Tibial nerve (tissue), 4 donors: Measurements from ENCODE around the gene MCM6. TPM values are rescaled to one million over a fixed set of nuclear protein-coding genes. Genes with fewer than 3 reads are reported as not detected.
"Not testable (repeated sequence)": the region's sequence is repeated elsewhere in the genome, so short reads cannot be mapped to it uniquely, and the experiment has no call there.

ENCODE experiments used
- DNase-seq, 2 donors: peaks; one replicate each; pipeline ENCODE4 v3.0.0-alpha.2; 2019; ENCODE audit warnings: low spot score in 2 of 2
- H3K27ac ChIP-seq, 4 donors: fragments of 200-600 bp; sonication (generic) in 3 of 4; one replicate each; pipeline ENCODE4 v1.5.1; 2017 to 2019; ENCODE audit warnings: mild to moderate bottlenecking in 1 of 4
- H3K27me3 ChIP-seq, 2 donors: fragments of 200-600 bp; sonication (generic) in 1 of 2; one replicate each; pipeline versions ENCODE4 v1.5.1 to v1.6.0; 2017 to 2019
- H3K36me3 ChIP-seq, 3 donors: fragments of 200-600 bp; sonication (generic); one replicate each; pipeline ENCODE4 v1.5.1; 2018 to 2019
- H3K4me1 ChIP-seq, 4 donors: fragments of 200-600 bp; sonication (generic) in 3 of 4; one replicate each; pipeline ENCODE4 v1.5.1; 2017 to 2019
- H3K4me3 ChIP-seq, 4 donors: fragments of 200-600 bp; sonication (generic) in 3 of 4; one replicate each; pipeline ENCODE4 v1.5.1; 2017 to 2019; ENCODE audit warnings: mild to moderate bottlenecking in 1 of 4, moderate library complexity in 1 of 4
- H3K9me3 ChIP-seq, 4 donors: fragments of 200-600 bp; sonication (generic) in 3 of 4; one replicate each; pipeline ENCODE4 v1.5.1; 2017 to 2019
- EP300 ChIP-seq, 2 donors: sonication (generic); formaldehyde crosslinking; IDR thresholded peaks; one replicate each; pipeline ENCODE4 v1.6.1; 2017; ENCODE audit warnings: antibody characterized with exemption in 2 of 2, mild to moderate bottlenecking in 1 of 2
- POLR2A ChIP-seq, 2 donors: fragments of 450-650 bp; IDR thresholded peaks; one replicate each; pipeline ENCODE4 v1.6.1; 2017; ENCODE audit warnings: antibody characterized with exemption in 2 of 2, mild to moderate bottlenecking in 2 of 2, moderate library complexity in 2 of 2
- WGBS, 2 donors: methylation state at CpG; one replicate each; pipeline ENCODE4 v1.1.5; 2018; 5-methylcytosine and 5-hydroxymethylcytosine counted together
- total RNA-seq, 4 donors: library from RNA; depleted of rRNA; stranded (reverse); fragments of >200 nt; gene quantifications; one replicate each; pipeline ENCODE4 v1.1.0, GENCODE V29; 2016
- TF ChIP-seq, protein P1 (sequence below), 5 experiments: fragments of 200-600 bp in 3 of 5; fragments of 450-650 bp in 2 of 5; sonication (generic) in 3 of 5; IDR thresholded peaks; one replicate each; pipeline ENCODE4 v1.5.1; 2016 to 2019; ENCODE audit warnings: antibody characterized with exemption in 5 of 5, mild to moderate bottlenecking in 3 of 5, moderate library complexity in 2 of 5

Gene MCM6
- total RNA-seq, 4 donors from 2014 or later, result 14.1 to 17.8 (median 15.7) TPM

- Histone ChIP-seq H3K27ac (no peak overlapping the region), H3K27me3 (no peaks in the 10 kb centered on the region), H3K9me3 (no peaks in the 10 kb centered on the region), H3K36me3 (no peaks in the 10 kb centered on the region), H3K4me3 (no peak overlapping the region), H3K4me1 (no peaks in the 10 kb centered on the region)
- no peak for DNase-seq
- TF ChIP-seq EP300 (IDR thresholded peaks at IDR 0.05) (no peak), POLR2A (IDR thresholded peaks at IDR 0.05) (no peak)
- TF ChIP-seq, protein P1, sequence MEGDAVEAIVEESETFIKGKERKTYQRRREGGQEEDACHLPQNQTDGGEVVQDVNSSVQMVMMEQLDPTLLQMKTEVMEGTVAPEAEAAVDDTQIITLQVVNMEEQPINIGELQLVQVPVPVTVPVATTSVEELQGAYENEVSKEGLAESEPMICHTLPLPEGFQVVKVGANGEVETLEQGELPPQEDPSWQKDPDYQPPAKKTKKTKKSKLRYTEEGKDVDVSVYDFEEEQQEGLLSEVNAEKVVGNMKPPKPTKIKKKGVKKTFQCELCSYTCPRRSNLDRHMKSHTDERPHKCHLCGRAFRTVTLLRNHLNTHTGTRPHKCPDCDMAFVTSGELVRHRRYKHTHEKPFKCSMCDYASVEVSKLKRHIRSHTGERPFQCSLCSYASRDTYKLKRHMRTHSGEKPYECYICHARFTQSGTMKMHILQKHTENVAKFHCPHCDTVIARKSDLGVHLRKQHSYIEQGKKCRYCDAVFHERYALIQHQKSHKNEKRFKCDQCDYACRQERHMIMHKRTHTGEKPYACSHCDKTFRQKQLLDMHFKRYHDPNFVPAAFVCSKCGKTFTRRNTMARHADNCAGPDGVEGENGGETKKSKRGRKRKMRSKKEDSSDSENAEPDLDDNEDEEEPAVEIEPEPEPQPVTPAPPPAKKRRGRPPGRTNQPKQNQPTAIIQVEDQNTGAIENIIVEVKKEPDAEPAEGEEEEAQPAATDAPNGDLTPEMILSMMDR (IDR thresholded peaks at IDR 0.05), result no peak
- 91 to 94% methylated on average over 4 of the region's 4 CpGs for whole genome bisulfite sequencing, 2 donors
These were observed 13.9 kb upstream of the MCM6 start for GRCh38 chr2:135890149-135890548.

- H3K4me3 ChIP-seq, H3K27me3 ChIP-seq, H3K9me3 ChIP-seq, H3K36me3 ChIP-seq, H3K27ac ChIP-seq, DNase-seq, H3K4me1 ChIP-seq: not testable (repeated sequence)
- WGBS, 2 donors, result 91% methylated on average over 5 of the region's 5 CpGs
These were observed 12.3 kb upstream of the MCM6 start for GRCh38 chr2:135888587-135888986.

DNA sequence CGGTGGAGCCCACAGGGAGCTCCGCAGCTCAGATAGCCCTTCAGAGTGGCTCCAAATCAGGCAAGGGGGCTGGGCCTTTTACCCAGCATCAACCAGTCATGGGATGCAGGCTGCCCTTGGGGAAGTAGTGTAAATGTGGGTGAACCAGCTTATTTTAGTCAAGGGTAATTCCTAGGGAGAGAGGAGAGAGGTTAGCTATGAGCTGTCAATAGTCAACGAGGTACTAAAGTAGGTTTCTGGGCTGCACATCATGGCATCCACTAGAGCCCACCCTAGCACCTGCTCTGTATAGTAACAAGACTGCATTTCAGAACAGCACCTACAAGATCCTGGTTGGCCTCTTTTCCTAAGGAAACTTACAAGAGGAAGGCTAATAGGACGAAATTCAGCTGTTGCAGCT, 9.5 kb upstream of the MCM6 start:
- Histone ChIP-seq H3K4me1 (no peaks in the 10 kb centered on the region), H3K4me3 (no peak overlapping the region), H3K9me3 (no peaks in the 10 kb centered on the region), H3K27me3 (no peaks in the 10 kb centered on the region), H3K27ac (no peak overlapping the region), H3K36me3 (no peaks in the 10 kb centered on the region)
- TF ChIP-seq EP300 (IDR thresholded peaks at IDR 0.05) (no peak), POLR2A (IDR thresholded peaks at IDR 0.05) (no peak)
- TF ChIP-seq, protein P1 (IDR thresholded peaks at IDR 0.05), result no peak
- no peak for DNase-seq
- 84 to 89% methylated on average over 4 of the region's 4 CpGs for WGBS, 2 donors

DNA sequence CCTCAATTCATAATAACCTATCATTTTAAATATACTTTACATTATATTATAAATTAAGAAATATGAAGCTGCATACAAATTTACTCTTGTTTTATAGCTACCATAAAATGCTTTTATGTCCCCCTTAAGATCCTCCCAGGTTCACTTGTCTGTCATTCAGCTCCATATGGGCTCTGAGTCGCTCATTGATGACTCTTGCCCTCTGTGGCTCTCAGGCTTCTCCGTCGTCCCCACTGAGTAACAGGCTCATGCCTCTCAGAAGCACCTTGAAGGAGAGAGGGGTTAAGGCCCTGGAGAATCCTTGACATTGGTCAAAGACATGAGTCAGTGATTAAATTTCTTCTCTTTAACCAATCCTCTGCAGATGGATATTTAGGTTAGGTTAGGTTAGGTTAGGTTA, 6.2 kb upstream of the MCM6 start:
- Histone ChIP-seq H3K27ac (no peak overlapping the region), H3K36me3 (no peaks in the 10 kb centered on the region), H3K4me3 (no peak overlapping the region), H3K9me3 (no peaks in the 10 kb centered on the region), H3K4me1 (no peaks in the 10 kb centered on the region), H3K27me3 (no peaks in the 10 kb centered on the region)
- 40 to 58% methylated on average over 3 of the region's 3 CpGs for WGBS, 2 donors
- no peak for DNase-seq
- TF ChIP-seq POLR2A (IDR thresholded peaks at IDR 0.05) (no peak), EP300 (IDR thresholded peaks at IDR 0.05) (no peak)
- TF ChIP-seq, protein P1 (IDR thresholded peaks at IDR 0.05), result no peak

GRCh38 chr2:135876770-135877169, 527 bp upstream of the MCM6 start:
- Histone ChIP-seq H3K4me1 (peaks cover 0 to 25% (median 11%) of the 10 kb centered on the region in 4 donors), H3K4me3 (peak overlapping the region in 3 of 4 donors; percentile 89 to 95 (median 94)), H3K27ac (peak overlapping the region in 2 of 4 donors; percentile 87 to 92)
- not testable (repeated sequence) for DNase-seq, H3K36me3 ChIP-seq, H3K9me3 ChIP-seq, H3K27me3 ChIP-seq
- 85 to 88% methylated on average over 15 of the region's 15 CpGs for whole genome bisulfite sequencing, 2 donors

DNA sequence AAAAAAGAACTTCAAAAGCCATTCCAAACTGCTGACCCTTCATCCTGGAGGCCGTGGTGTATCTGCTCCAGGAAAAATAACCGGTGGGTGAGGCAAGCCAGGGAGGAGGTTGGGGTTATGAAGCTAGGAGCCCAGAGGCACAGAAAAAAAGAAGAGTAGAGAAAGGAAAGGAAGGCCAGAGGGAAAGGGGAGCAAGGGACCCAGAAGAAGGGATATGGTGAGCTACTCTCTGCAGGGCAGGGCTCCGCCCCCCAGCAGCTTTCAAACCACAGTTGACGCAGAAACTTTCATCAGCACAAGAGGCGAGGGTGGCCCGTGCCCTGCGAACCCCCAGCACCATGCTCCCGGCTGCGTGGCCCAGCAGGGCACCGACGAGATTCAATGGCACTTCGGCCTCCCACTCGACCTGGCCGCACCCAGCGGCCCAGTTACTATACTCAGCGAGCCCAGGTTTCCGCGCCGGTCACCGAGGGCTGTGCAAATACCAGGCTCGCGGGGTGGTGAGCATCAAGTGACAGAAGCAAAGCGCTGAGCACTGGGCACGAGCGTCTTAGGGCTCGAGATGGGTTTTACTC, 665 bp downstream of the MCM6 start:
- H3K4me3 ChIP-seq, result peak overlapping the region; percentile 56 to 95 (median 92)
- no peaks in the 10 kb centered on the region for H3K9me3 ChIP-seq
- H3K27ac ChIP-seq, result peak overlapping the region; percentile 87 to 94 (median 90)
- 2% methylated on average over 18 to 22 of the region's 26 CpGs for WGBS, 2 donors
- peak in 1 of 2 donors; percentile 13 for TF ChIP-seq POLR2A (IDR thresholded peaks at IDR 0.05)
- TF ChIP-seq EP300 (IDR thresholded peaks at IDR 0.05), result no peak
- TF ChIP-seq, protein P1 (IDR thresholded peaks at IDR 0.05), result no peak
- no peaks in the 10 kb centered on the region for H3K27me3 ChIP-seq
- peaks cover 0 to 20% (median 0%) of the 10 kb centered on the region in 3 donors for H3K36me3 ChIP-seq
- H3K4me1 ChIP-seq, result peaks cover 0 to 25% (median 11%) of the 10 kb centered on the region in 4 donors
- DNase-seq, result peak; percentile 19 to 36
